Parathyroid adenoma (tissue), 2 donors: Measurements from ENCODE around the gene ANKRD65.
"Not testable (repeated sequence)": the region's sequence is repeated elsewhere in the genome, so short reads cannot be mapped to it uniquely, and the experiment has no call there.

ENCODE experiments used
- H2AFZ ChIP-seq: fragments of 300-600 bp; sonication (generic); one replicate; pipeline ENCODE4 v1.7.0; 2017; ENCODE audit warnings: antibody characterized with exemption, mild to moderate bottlenecking
- H3K27ac ChIP-seq: fragments of 300-600 bp; sonication (generic); one replicate; pipeline ENCODE4 v1.7.0; 2017
- H3K27me3 ChIP-seq: fragments of 300-600 bp; sonication (generic); one replicate; pipeline ENCODE4 v1.7.0; 2017; ENCODE audit warnings: low read length; ENCODE audit not compliant: control insufficient read depth, insufficient read depth
- H3K36me3 ChIP-seq: fragments of 300-600 bp; sonication (generic); one replicate; pipeline ENCODE4 v1.7.0; 2017; ENCODE audit warnings: low read length; ENCODE audit not compliant: control insufficient read depth, insufficient read depth
- H3K4me1 ChIP-seq: fragments of 300-600 bp; sonication (generic); one replicate; pipeline ENCODE4 v1.7.0; 2017; ENCODE audit warnings: control low read depth
- H3K4me2 ChIP-seq: fragments of 300-600 bp; sonication (generic); one replicate; pipeline ENCODE4 v1.7.0; 2017; ENCODE audit warnings: low read length
- H3K4me3 ChIP-seq: fragments of 300-600 bp; sonication (generic); one replicate; pipeline ENCODE4 v1.7.0; 2017; ENCODE audit warnings: low read depth, low read length
- H3K79me2 ChIP-seq: fragments of 300-600 bp; sonication (generic); one replicate; pipeline ENCODE4 v1.7.0; 2017; ENCODE audit warnings: control low read depth
- H3K9ac ChIP-seq: fragments of 300-600 bp; sonication (generic); one replicate; pipeline ENCODE4 v1.7.0; 2017; ENCODE audit warnings: mild to moderate bottlenecking
- H3K9me3 ChIP-seq: fragments of 300-600 bp; sonication (generic); one replicate; pipeline ENCODE4 v1.7.0; 2017; ENCODE audit warnings: low read length; ENCODE audit not compliant: control insufficient read depth
- TF ChIP-seq, protein P1 (sequence below): fragments of 300-600 bp; sonication (generic); IDR thresholded peaks from one replicate; pipeline ENCODE4 v1.7.0; 2017; ENCODE audit warnings: antibody characterized with exemption, mild to moderate bottlenecking
- donor health status: primary hyperparathyroidism.

The ANKRD65 gene

GRCh38 chr1:1415751-1416150 is 5.3 kb downstream of the ANKRD65 start:
- TF ChIP-seq, protein P1, sequence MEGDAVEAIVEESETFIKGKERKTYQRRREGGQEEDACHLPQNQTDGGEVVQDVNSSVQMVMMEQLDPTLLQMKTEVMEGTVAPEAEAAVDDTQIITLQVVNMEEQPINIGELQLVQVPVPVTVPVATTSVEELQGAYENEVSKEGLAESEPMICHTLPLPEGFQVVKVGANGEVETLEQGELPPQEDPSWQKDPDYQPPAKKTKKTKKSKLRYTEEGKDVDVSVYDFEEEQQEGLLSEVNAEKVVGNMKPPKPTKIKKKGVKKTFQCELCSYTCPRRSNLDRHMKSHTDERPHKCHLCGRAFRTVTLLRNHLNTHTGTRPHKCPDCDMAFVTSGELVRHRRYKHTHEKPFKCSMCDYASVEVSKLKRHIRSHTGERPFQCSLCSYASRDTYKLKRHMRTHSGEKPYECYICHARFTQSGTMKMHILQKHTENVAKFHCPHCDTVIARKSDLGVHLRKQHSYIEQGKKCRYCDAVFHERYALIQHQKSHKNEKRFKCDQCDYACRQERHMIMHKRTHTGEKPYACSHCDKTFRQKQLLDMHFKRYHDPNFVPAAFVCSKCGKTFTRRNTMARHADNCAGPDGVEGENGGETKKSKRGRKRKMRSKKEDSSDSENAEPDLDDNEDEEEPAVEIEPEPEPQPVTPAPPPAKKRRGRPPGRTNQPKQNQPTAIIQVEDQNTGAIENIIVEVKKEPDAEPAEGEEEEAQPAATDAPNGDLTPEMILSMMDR: no peak
- Histone ChIP-seq H3K4me2 (no peak overlapping the region), H3K9ac (no peak overlapping the region), H3K9me3 (no peaks in the 10 kb centered on the region), H2AFZ (no peak overlapping the region), H3K27me3 (no peaks in the 10 kb centered on the region), H3K4me3 (no peak overlapping the region), H3K36me3 (no peaks in the 10 kb centered on the region), H3K79me2 (no peaks in the 10 kb centered on the region), H3K27ac (no peak overlapping the region), H3K4me1 (no peaks in the 10 kb centered on the region)

GRCh38 chr1:1412311-1412902 is 8.7 kb downstream of the ANKRD65 start:
- not testable (repeated sequence) for H3K4me2 ChIP-seq, H3K79me2 ChIP-seq, H2AFZ ChIP-seq, H3K4me1 ChIP-seq, H3K36me3 ChIP-seq, H3K9me3 ChIP-seq, H3K27ac ChIP-seq, H3K9ac ChIP-seq, H3K4me3 ChIP-seq, H3K27me3 ChIP-seq

- no peak overlapping the region for H3K27ac ChIP-seq
- no peak overlapping the region for H3K4me2 ChIP-seq
- H3K27me3 ChIP-seq: no peaks in the 10 kb centered on the region
- H3K4me3 ChIP-seq: no peak overlapping the region
- no peaks in the 10 kb centered on the region for H3K36me3 ChIP-seq
- no peak overlapping the region for H2AFZ ChIP-seq
- peaks cover 3% of the 10 kb centered on the region for H3K79me2 ChIP-seq
- H3K4me1 ChIP-seq: no peaks in the 10 kb centered on the region
- no peak overlapping the region for H3K9ac ChIP-seq
- TF ChIP-seq, protein P1: no peak
- no peaks in the 10 kb centered on the region for H3K9me3 ChIP-seq
These were observed 9.4 kb downstream of the ANKRD65 start for GRCh38 chr1:1411626-1412025.

DNA sequence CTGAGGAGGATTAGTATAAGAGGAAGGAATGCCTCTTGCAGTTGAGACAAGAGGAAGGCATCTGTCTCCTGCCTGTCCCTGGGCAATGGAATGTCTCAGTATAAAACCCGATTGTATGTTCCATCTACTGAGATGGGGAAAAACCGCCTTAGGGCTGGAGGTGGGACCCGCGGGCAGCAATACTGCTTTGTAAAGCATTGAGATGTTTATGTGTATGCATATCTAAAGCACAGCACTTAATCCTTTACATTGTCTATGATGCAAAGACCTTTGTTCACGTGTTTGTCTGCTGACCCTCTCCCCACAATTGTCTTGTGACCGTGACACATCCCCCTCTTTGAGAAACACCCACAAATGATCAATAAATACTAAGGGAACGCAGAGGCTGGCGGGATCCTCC is 10.8 kb downstream of the ANKRD65 start:
- not testable (repeated sequence) for H3K4me1 ChIP-seq, H3K27ac ChIP-seq, H3K79me2 ChIP-seq, H3K9me3 ChIP-seq, H3K36me3 ChIP-seq, H3K27me3 ChIP-seq, H2AFZ ChIP-seq, H3K4me3 ChIP-seq, H3K4me2 ChIP-seq, H3K9ac ChIP-seq

DNA sequence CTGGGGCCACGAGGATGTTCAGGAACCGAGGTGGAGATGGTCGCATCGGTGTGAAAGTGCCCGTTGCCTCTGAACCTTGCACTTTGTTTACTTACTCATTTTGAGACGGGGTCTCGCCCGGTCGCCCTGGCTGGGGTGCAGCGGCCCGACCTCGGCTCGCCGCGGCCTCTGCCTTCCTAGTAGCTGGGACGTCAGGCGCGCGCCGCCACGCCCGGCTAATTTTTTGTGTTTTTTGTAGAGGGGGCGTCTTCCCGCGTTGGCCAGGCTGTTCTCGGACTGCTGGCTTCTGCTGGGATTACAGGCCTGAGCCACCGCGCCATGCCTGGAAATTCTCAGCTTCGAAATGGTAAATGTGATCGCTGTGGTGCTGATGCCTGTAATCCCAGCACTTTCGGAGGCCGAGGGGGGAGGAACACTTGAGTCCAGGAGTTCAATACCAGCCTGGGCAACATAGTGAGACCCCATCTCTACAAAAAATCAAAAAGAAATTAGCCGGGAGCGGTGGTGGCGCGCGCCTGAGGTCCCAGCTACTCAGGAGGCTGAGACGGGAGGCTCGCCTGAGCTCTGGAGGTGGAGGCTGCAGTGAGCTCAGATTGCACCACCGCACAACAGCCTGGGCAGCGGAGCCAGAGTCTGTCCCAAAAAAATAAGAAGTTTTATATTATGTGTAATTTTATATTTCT is 13.3 kb downstream of the ANKRD65 start:
- no peak overlapping the region for H2AFZ ChIP-seq
- H3K9me3 ChIP-seq: no peaks in the 10 kb centered on the region
- no peaks in the 10 kb centered on the region for H3K27me3 ChIP-seq
- no peaks in the 10 kb centered on the region for H3K36me3 ChIP-seq
- H3K4me3 ChIP-seq: peak overlapping the region; percentile 92
- peak overlapping the region; percentile 77 for H3K27ac ChIP-seq
- peak overlapping the region; percentile 79 for H3K4me2 ChIP-seq
- peaks cover 3% of the 10 kb centered on the region for H3K79me2 ChIP-seq
- peaks cover 3% of the 10 kb centered on the region for H3K4me1 ChIP-seq
- TF ChIP-seq, protein P1: no peak
- H3K9ac ChIP-seq: no peak overlapping the region
